HUDEP-2 (cell line): ENCODE measurements around the gene MTRF1L.
"Not testable (repeated sequence)": the region's sequence is repeated elsewhere in the genome, so short reads cannot be mapped to it uniquely, and the experiment has no call there.

Experiments
- DNase-seq, 76 experiments: peaks; one replicate each; lab custom pipeline; 2025; ENCODE audit not compliant: unreplicated experiment in 76 of 76; lab: John Stamatoyannopoulos, UW

The MTRF1L gene

DNA sequence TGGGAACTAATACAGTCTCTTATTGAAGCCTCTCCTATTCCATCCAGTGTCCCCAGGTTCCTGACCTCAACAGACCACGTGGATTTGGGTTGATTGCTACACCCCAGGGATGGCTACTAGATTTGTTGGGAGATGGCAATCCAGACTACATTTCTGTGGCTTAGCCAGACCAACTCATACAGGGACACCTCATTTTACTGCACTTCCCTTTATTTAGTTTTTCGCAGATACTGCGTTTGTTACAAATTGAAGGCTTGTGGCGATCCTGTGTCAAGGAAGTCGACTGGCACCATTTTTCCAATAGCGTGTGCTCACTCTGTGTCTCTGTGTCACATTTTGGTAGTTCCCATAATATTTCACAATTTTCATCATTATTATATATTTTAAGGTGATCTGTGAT is 10.3 kb upstream of the MTRF1L start:
- DNase-seq = no peak

DNA sequence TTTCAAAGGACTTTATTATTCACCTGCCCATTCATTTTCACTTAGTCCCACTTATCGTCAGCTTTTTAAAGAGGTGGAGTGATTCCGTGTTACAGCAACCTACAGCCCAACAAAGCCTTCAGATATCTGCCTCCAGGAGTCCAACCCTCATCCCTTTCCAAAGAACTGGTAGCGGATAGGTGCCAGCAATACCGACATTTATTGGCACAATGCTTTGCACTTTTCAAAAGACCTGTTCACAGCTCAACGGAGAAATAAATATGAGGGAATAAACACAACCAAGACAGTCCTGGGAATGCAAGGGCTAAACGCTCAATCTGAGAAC is 819 bp upstream of the MTRF1L start:
- peak in 2 of 76 experiments; percentile 31 to 49 for DNase-seq

- DNase-seq = peak in 7 of 76 experiments; percentile 16 to 62 (median 26)
These were observed 519 bp downstream of the MTRF1L start for GRCh38 chr6:153001767-153002612.

DNA sequence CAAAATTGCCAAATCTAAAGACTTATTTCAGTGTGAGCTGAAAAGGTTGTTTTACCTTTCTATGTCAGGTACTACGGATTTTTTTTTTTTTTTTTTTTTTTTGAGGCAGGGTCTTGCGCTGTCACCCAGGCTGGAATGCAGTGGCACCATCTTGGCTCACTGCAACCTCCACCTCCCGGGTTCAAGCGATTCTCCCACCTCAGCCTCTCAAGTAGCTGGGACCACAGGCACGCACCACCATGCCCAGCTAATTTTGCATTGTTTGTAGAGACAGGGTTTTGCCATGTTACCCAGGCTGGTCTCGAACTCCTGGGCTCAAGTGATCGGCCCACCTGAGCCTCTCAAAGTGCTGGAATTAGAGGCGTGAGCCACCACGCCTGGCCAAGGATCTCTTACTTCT is 1.7 kb downstream of the MTRF1L start:
- not testable (repeated sequence) for DNase-seq

DNA sequence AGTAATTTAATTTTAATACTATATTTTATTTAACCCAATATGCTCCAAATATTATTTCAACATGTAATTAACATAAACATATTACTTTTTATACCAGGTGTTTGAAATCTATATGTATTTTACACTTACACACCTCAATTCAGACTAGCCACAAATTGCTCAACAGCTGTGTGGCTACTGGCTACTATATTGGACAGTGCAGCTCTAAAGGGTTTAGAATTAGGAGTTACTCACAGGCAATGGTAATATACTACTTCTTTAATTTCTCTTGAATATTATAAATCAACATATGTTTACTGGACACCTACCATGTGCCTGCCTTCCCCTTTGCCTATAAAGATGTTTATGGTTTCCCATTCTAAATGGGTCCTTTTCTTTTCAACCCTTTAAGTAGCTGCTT is 2.3 kb downstream of the MTRF1L start:
- no peak for DNase-seq

GRCh38 chr6:152999538-152999937 is 3.0 kb downstream of the MTRF1L start:
- DNase-seq = not testable (repeated sequence)

DNA sequence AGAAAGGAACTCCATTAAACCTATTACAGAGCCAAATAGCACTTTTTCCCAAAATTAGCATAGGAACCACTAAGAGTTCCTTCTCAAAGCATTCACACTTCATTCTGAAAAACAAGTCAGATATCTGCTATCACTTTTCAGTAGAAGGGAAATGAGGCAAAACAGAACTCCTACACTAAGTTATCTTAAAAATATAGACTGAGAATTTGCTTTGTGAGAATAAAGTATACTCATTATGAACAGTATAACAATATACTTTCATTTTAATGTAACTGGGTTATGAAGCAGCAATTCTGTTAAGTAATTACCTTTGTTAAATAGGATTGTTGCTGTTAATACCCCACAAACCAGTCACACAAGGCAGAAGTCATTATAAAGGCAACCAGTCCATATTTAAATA is 8.7 kb downstream of the MTRF1L start:
- DNase-seq = no peak

DNA sequence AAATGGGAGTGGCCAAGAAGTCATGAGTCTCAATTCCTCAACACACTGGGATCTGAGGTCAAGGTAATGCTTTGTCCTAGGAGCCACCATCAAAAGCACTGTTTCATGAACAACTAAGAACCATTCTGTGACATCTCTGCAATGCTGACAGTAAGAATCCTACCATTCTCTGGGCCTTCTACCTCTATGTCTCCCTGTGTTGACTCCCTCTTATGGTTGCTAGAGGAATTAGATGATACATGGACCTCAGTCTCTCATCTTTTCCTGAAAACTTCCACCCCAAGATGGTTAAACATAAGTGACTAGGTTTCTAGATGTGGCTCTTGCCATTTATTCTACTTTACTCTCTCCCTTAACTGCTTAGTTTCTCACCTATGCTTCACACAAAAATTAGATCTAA is 9.1 kb downstream of the MTRF1L start:
- no peak for DNase-seq

DNA sequence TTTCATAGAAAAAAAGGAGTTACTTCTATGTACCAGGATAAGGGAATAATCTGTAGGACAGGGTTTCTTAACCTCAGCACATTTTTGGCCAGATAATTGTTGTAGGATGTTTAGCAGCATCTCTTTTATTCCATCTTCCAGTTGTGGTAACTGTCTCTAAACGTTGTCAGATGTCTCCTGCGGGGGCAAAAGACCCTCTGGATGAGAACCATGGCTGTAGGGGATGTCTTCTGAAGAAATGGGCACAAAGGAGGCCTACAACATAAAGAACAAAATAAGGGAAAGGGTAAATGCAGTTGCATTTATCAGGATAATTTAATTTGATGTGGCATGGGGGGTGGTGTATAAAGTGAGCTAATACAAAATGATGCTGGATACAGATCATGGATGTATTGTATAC is 15.5 kb downstream of the MTRF1L start:
- no peak for DNase-seq

GRCh38 chr6:152985300-152985699 is 17.2 kb downstream of the MTRF1L start:
- DNase-seq = not testable (repeated sequence)

DNA sequence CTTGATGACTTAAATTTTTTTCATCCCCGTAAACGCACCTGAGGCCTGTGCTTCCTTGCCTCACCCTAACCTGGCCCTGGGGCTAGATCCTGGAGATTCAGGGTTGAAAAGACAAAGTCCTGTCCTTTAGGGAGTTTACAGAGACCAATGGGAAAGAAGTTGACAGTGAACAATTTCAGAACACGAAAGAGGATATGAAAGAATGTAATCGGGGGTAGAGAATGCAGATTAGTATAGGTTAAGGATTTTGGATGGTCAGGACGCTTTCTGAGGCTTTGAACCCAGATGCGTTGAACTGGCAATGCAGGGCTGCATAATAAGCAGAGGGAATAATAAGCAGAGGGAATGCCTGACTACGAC is 18.0 kb downstream of the MTRF1L start:
- DNase-seq = no peak

GRCh38 chr6:152983637-152984512 is 18.6 kb downstream of the MTRF1L start:
- peak in 75 of 76 experiments; percentile 36 to 98 (median 89) for DNase-seq

DNA sequence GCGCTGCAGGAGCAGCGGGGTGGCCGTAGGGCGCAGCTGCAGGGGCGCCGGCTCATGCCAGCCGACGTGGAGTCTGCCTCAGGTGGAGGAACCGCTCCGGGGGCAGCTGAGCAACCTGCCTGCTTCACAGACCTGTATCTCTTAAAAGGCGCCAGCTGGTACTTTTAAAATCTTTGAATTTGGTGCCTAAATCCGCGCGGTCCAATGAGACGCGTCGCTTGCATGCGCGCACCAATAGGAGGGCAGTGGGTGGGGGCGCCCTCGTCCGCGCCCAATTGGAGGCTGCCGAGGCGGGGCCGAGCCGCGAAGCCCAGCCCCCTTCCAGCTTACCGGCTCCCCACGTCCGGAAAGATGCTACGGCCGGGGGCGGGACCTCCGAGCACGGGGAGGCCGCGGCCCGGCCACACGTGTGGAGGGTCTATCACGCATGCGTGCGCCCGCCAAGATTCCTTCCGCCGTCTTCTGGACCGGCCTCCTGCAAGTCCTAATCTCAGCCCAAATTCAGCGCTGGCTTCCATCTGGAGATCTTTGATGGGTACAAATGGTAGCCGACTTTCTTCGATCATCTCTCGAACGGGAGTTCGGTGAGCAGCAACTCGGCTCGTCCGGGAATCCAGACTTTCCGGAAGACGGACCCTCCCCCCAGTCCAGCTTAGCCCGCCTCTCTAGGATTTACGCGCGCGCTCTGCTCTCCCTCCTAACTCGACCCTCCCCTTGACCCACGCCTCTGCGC is 19.4 kb downstream of the MTRF1L start, which contains the start of gene FBXO5:
Gene FBXO5 (minus strand): TSS at position 138 of the 733 bp plus-strand sequence. CDS start 82 bp downstream, at position 56.
- DNase-seq = peak; percentile 67 to 99 (median 98)

GRCh38 chr6:152981989-152982903 is 20.3 kb downstream of the MTRF1L start:
- peak in 36 of 76 experiments; percentile 14 to 78 (median 47) for DNase-seq

- peak in 2 of 76 experiments; percentile 15 to 29 for DNase-seq
These were observed 21.3 kb downstream of the MTRF1L start for GRCh38 chr6:152981219-152981618.

DNA sequence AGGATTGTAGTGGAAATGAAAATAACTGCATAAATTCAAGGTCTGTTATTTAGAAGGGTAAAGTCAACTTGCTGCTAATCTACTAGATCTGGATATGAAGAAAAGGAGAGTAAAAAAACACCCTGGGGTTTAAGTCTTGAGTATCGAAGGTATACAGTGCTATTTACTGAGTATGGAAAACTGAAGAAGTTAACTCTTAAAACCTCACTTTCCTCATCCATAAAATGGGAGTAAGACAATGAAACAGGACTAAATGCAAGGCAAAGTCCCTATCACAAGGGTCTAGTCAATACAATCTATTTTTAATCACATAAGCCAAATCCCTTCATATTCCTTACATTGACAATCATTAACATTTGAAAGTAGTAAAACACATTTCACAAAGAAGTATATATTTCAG is 21.9 kb downstream of the MTRF1L start:
- no peak for DNase-seq

- DNase-seq = no peak
These were observed 23.4 kb downstream of the MTRF1L start for GRCh38 chr6:152979116-152979515.

GRCh38 chr6:152978058-152978457 is 24.5 kb downstream of the MTRF1L start:
- DNase-seq = no peak

- no peak for DNase-seq
These were observed 25.0 kb downstream of the MTRF1L start for GRCh38 chr6:152977556-152977955.

GRCh38 chr6:152976749-152977148 is 25.8 kb downstream of the MTRF1L start:
- no peak for DNase-seq
